ENCODE data around the gene PRRC2B. TPM values are rescaled to one million over a fixed set of nuclear protein-coding genes. Genes with fewer than 3 reads are reported as not detected.

Gene PRRC2B
- total and polyA plus RNA-seq, 7 donors: 22.7 to 114 (median 63.6) TPM

DNA sequence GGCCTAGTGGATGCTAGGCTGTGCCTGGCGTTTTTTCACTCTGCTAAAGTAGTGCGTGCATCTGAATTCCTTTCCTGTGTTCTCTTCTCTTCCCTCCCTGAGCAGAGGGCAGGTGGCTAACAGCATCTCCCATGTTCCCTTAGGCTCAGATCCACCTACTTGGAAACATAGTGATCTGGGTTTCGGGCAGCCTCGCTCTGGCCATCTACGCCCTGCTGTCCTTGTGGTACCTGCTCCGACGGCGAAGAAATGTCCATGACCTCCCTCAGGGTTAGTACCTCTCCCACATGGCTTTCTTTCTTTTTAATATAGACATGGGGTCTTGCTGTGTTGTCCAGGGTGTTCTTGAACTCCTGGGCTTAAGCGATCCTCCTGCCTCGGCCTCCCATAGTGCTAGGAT lies 127.3 kb downstream of the PRRC2B start:
- TF ChIP-seq CTCF (IDR thresholded peaks at IDR 0.05): no peak
- intact Hi-C loops (cut with DNase I): no loop called here
- 95 to 97% (median 95%) methylated on average over 10 of the region's 10 CpGs for WGBS, 3 donors

DNA sequence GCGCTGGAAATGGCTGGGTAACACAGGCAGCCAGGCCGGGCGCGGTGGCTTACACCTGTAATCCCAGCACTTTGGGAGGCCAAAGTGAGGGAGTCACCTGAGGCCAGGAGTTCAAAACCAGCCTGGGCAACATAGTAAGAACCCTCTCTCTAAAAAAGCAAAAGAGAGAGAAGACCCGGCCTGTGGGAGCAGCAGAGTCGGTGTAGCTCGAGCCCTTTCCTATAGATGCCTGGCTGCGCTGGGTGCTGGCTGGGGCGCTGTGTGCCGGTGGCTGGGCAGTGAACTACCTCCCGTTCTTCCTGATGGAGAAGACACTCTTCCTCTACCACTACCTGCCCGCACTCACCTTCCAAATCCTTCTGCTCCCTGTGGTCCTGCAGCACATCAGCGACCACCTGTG lies 127.9 kb downstream of the PRRC2B start:
- Histone ChIP-seq H3K27ac (no peak overlapping the region), H3K4me1 (peaks cover 10% of the 10 kb centered on the region), H3K27me3 (ENCODE audit: insufficient read depth in 3 of 3, low read length in 2 of 3) (no peaks in the 10 kb centered on the region), H3K36me3 (ENCODE audit: insufficient read depth in 1 of 2, low read depth in 1 of 2) (peaks cover 2 to 89% of the 10 kb centered on the region in 2 donors), H3K4me3 (no peak overlapping the region), H3K9me3 (no peaks in the 10 kb centered on the region)
- intact Hi-C loops (cut with DNase I): no loop called here
- no peak for TF ChIP-seq CTCF (IDR thresholded peaks at IDR 0.05)
- ATAC-seq (no peak), DNase-seq (no peak)
- 94 to 96% (median 95%) methylated on average over 13 of the region's 13 CpGs for WGBS, 3 donors

More for the DNA sequence above, 127.3 kb downstream of the PRRC2B start:
- no peaks in the 10 kb centered on the region for H3K27me3 ChIP-seq (ENCODE audit: insufficient read depth in 3 of 3, low read length in 2 of 3)
- no peak overlapping the region for H3K4me3 ChIP-seq
- H3K9me3 ChIP-seq: no peaks in the 10 kb centered on the region
- no peak overlapping the region for H3K27ac ChIP-seq
- no peak for ATAC-seq
- peaks cover 10% of the 10 kb centered on the region for H3K4me1 ChIP-seq
- DNase-seq: no peak
- peaks cover 2 to 89% of the 10 kb centered on the region in 2 donors for H3K36me3 ChIP-seq (ENCODE audit: insufficient read depth in 1 of 2, low read depth in 1 of 2)

DNA sequence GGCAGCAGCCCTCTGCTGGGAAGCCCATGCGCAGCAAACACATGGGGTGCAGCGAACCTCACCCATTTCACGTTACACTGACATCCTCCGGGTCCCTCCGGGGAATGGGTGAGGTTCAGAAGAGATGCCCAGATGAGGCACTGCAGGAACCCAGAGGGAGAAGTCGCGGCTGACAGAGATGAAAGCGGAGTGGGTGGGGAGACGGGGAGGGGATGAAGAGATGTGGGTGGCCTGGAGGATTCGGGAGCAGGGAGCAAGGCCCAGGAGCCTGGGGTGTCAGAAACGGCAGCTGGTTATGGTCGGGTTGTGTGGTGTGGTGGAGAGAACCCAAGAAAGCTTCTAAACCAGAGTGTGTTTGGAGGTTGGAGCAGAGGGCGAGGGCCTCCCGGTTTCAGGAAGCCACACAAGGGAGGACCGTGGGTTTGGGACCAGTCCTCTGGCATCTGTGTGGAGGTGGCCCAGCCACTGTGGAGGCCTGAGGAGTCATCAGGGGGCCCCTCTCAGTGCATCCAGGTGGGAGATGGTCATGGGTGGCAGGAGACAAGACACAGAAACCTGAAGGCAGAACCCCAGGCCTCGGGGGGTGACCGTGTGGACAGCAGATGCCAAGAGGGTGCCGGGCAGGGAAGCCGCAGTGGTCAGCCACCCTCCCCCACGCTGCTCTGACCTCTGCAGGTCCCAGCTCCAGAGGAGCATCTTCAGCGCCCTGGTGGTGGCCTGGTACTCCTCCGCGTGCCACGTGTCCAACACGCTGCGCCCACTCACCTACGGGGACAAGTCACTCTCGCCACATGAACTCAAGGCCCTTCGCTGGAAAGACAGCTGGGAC lies 128.6 kb downstream of the PRRC2B start:
- Histone ChIP-seq H3K4me3 (no peak overlapping the region), H3K4me1 (peaks cover 10% of the 10 kb centered on the region), H3K27me3 (ENCODE audit: insufficient read depth in 3 of 3, low read length in 2 of 3) (no peaks in the 10 kb centered on the region), H3K36me3 (ENCODE audit: insufficient read depth in 1 of 2, low read depth in 1 of 2) (peaks cover 2 to 92% of the 10 kb centered on the region in 2 donors), H3K9me3 (no peaks in the 10 kb centered on the region), H3K27ac (no peak overlapping the region)
- intact Hi-C loops (cut with DNase I): no loop called here
- TF ChIP-seq CTCF (IDR thresholded peaks at IDR 0.05): no peak
- no peak for DNase-seq
- ATAC-seq: no peak
- WGBS, 3 donors: 89 to 94% (median 92%) methylated on average over 29 of the region's 29 CpGs

DNA sequence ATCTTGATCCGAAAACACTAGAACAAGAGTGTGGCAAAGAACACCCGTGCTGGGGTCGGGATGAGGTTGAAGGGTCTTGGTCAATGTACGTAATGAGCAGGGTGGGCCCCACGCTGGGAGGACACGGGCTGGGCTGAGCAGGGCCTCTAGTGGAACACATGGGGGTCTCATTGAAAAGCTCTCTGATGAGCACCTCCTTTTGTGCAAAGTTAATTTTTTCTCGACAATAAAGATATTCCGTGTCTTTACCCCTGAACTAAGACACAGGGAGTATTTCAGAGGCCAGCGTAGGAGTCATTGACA lies 129.2 kb downstream of the PRRC2B start:
- WGBS, 3 donors: 87 to 94% (median 90%) methylated on average over 9 of the region's 9 CpGs
- peaks cover 2 to 98% of the 10 kb centered on the region in 2 donors for H3K36me3 ChIP-seq (ENCODE audit: insufficient read depth in 1 of 2, low read depth in 1 of 2)
- no peak overlapping the region for H3K27ac ChIP-seq
- H3K4me1 ChIP-seq: peaks cover 8% of the 10 kb centered on the region
- intact Hi-C loops (cut with DNase I): no loop called here
- no peaks in the 10 kb centered on the region for H3K27me3 ChIP-seq (ENCODE audit: insufficient read depth in 3 of 3, low read length in 2 of 3)
- H3K4me3 ChIP-seq: no peak overlapping the region
- H3K9me3 ChIP-seq: no peaks in the 10 kb centered on the region
- ATAC-seq: no peak
- no peak for TF ChIP-seq CTCF (IDR thresholded peaks at IDR 0.05)
- DNase-seq: no peak
